NAMALWA (cell line): Measurements from ENCODE around the gene HYLS1.

Source experiments
- DNase-seq: peaks from one replicate; pipeline ENCODE4 v3.0.0-alpha.2; 2015; ENCODE audit warnings: low spot score

HYLS1 gene

DNA sequence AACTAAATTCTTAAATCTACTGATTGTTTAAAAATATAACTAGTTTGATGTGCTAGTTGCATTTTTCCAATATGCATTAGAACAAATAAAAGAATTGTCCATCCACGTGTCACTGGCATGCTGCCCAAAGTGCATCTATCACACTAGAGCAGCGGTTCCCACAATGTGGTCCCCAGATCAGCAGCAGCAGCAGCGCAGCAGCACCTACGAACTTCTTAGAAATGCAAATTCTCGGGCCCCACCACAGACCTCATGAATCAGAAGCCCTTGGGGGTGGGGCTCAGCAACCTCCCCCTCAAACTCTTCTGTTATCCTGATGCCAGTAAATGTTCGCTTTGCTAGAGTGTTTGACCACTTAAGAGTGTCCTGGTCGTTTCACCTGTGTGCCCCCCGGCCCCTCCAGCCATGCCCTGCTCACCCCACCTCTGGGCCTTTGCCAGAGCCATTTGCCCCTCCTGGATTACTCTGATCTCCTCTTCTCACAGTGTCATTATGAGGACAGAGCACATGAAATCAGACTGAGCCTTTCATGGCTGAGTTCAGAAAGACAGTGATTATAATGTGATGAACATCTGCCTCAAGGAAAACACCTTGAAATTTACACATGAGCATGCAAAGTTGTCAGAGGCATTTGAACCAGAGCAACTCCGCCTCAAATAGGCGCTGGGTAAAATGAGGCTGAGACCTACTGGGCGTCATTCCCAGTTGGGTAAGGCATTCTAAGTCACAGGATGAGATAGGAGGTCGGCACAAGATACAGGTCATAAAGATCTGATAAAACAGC, 45.8 kb downstream of the HYLS1 start:
- no peak for DNase-seq

DNA sequence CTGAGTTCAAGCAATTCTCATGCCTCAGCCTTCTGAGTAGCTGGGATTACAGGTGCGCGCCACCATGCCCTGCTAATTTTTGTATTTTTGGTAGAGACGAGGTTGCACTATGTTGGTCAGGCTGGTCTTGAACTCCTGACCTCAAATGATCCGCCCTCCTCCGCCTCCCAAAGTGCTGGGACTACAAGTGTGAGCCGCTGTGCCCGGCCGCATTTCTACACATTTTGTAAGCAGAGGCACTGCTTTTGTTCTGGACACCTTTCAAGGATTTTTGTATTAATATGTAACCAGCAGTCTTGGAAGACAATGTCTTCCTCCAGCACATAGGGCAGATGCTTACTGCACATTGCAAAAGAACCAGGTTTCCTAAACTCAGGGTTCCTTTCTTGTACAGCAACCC, 47.0 kb downstream of the HYLS1 start:
- DNase-seq: no peak

DNA sequence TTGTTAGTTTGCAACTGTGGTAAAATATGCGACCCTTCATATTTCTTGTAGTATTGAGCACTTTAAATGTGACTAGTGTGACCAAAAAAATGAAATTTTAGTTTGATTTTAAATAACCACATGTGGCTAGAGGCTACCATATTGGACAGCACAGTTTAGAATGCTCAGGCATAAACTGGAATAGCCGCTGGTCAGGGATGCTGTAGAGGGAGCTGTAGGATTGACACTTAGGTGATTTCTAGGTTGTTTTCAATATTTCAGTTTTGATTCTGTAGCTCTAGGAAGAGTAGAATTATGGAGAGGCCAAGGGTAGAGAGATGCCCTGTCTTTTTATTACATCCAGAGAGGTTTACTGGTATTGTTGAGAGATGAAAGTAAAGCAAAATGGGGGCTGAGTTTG, 47.6 kb downstream of the HYLS1 start:
- DNase-seq: no peak

DNA sequence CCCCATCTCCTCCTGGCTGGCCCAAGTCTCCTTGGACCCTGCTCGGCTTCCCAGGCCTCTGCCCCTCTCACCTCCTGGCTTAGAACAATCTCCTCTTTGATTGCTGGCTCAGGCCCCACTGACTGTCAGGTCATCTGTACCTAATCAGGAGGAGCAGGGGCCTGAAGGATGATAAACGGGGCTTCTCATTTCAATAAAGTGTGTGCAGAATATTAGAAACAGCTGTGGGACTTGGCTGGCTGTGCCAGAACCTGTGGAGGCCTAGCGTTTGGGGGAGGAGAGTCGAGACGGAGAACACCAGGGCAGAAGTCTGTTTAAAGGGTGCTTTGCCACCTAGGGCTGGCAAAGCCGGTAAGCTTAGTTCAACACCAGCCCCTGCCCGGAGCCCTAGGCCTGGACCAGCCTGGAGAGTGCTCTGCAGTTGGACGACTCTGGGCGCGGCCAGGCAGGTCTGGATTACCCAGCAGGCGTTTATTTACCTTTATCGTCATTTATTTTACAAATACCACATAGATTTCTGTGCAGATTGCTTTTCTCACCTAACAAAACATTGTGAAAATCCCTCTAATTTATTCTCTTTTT, 48.2 kb downstream of the HYLS1 start:
- DNase-seq: no peak

DNA sequence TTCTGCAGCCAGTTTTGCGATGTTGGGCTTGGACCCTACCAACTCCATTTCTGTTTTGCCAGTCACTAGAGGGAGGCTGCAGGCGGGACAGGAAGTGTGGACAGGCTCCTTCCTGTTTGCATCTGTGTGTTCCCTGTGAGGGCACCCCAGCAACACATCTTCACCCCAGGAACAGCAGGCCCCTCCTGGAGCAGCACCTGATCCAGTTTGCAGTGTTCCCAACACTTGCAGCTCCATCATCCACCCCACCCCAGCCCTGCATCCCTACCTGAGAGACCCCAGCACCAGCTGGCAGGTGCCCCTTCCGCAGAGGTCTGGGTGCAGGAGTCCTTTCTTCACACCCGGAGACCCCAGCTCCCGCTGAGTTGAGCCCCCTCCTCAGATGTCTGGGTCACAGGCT, 51.0 kb downstream of the HYLS1 start:
- DNase-seq: no peak

- DNase-seq: no peak
Observed at GRCh38 chr11:125939081-125939521, 51.6 kb downstream of the HYLS1 start.

DNA sequence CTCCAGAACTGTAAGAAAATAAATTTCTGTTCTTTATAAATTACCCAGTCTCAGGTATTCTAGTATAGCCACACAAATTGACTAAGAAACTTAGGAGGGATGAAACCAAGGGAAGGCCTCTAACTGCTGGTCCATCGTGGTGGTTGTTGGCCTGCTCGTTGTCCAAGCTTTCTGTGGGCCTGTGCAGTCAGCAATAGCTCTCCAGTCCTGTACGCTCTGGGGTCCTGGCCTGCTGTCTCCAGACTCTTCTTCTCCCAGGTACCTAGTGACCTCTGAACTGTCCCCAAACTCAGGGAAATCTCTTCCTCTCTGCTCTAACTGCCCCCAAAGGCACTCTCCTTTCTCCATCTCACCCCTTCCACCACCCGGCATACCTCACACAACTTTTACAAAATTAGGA, 52.7 kb downstream of the HYLS1 start:
- no peak for DNase-seq

- DNase-seq: no peak
Observed at GRCh38 chr11:125941267-125941618, 53.8 kb downstream of the HYLS1 start.

GRCh38 chr11:125941619-125942611, 54.4 kb downstream of the HYLS1 start:
- peak; percentile 51 for DNase-seq

DNA sequence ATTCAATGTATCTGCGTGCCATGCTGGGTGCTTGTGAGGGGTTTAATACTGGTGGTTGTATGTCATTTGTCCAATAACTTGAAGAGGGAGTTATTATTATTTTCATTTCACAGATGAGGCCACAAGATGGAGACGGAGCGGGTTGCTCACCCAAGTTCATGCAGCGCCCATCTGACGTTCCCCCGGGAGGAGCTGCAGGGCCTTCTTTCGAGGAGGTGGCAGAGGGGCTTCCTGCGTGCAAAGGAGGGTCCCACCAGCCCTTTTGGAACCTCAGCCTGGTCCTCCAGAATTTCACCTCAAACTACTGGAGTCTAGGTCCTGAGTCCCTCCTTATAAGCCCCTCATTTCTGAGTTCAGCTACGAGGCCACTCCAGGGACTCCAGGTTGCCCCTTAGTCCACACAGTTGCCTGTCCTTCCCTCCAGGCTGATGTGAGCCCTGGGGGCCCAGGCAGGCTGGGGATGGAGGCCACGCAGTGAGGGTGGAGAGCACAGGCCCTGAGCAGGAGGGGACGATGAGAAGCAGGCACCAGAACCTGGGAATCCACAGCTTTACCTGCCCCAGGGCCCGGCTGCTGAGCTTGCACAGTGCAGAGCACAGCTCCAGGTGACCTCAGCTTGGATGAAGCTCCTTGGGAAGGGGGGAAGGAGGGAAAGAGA, 55.4 kb downstream of the HYLS1 start:
- DNase-seq: no peak

DNA sequence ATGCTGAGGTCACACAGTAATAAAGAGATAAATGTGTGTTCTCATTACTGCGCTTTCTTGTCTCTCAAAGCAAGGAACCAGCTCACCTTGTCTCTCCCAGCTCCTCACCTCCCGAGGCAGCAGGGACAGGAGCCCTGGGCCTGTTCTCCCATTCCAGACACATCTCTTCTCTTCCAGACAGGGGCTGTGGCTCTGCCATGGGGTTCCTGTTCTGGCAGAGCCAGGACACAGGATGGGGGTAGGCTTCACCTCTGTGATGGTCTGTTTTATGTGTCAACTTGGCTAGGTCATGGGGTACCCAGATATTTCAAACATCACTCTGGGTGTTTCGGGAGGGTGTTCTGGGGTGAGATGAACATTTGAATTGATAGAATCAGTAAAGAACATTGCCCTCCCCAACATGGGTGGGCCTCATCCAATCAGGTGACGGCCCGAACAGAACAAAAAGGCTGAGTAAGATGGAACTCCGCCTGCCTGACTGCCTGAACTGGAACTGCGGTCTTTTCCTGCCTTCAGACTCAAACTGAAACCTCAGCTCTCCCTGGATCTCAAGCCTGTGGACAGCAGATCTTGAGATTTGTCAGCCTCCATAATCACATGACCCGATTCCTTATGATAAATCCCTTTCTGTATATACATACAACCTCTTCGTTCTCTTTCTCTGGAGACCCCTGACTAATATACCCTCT, 56.3 kb downstream of the HYLS1 start:
- no peak for DNase-seq

DNA sequence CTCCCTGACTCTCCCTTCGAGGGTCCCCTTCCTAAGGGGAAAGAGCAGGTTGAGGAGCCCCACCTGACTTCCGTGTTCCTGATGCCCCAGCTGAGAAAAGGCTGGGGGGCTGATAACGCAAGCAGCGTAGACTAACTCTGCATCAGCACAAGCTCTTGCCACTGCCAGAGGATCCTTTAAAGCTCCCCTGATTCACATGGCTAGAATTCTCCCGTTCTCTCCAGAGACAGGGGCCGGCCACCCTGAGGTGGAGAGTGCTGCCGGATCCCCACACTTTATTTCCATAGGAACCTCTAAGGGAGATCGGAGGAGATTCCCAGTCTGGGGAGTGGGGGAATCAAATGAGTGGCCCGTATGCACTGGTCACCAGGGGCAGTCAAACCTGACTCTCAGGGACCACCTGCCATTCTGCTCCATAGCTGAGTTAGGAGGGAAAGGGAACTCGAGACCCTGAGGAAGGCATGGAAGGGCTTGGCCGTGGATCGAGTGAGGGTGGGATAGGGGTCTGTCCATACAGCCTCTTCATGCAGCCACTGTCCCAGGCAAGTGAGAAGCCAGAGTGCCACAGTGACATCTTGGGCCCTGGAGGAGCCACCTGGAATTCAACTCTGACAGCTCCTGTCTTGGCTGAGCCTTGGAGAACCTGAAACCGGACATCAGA, 57.0 kb downstream of the HYLS1 start:
- no peak for DNase-seq

DNA sequence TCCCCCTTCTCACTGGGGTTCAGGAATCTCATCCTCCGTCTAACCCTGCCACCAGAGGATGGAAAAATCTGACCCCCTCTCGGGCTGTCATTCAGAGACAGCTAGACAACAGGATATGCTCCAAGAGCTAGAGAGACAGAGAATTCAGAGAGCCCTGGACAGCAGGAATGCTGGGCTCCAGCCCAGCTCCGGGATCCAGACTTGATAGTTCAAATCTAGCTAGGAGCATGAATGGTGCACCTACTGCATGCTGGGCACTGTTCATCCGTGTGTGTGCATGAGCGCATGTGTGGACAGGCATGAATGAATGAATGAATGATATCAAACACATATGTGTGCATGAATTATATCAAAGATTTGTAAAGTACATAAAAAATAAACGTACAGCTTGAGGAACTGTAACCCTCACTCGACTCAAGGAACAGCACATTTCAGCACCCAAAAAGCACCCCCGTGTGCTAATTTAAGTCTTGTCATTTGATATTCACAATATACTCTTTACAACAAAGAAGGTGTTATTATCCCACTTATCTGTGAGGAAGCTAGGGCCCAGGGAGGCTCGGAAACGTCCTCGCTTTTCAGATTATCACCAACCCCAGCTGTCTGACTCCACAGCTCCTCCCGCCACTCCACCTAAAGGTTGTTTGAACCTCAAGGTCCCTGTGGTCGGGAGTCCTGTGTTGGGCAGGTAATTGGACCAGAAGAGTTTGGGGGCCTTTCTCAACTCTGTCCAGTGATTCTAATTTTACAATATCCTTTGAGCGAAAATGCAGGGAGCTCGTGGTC, 57.7 kb downstream of the HYLS1 start:
- no peak for DNase-seq

DNA sequence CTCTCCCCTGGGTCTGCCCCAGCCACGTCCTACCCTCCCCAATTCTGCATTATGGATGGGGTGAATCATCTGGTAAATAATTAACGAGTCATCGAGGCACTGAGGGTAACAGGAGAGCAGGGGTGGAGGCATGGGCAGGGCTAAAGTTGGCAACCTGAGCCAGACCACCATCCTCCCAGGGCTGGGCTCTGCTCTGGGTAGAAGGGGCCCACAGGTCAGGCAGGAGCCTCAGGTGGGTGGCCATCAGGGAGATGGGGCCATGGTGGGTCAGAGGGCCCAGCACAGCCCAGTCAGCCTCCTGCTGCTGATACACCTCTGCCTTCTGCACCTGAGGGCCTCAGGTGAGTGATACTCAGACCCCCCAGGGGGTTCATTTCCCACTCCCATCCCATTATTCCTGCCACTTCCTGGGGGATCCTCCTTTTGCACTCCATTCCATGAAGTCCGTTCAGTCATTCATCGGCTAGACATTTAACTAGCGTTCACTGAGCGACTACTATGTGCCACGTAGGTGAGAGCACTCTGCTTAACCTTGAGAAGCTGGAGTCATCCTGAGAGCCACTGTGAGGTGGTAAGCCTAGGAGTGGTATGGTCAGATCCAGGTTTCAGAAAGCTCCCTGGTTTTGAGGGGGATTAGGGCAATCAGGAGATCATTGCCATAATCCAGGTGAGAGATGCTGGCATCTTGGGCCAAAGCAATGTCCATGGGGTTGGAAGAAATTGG, 58.5 kb downstream of the HYLS1 start, which contains the start of gene VSIG10L2:
Gene VSIG10L2 (plus strand): TSS at position 248 of the 724 bp plus-strand sequence. CDS start 12 bp downstream, at position 260.
- DNase-seq: no peak

DNA sequence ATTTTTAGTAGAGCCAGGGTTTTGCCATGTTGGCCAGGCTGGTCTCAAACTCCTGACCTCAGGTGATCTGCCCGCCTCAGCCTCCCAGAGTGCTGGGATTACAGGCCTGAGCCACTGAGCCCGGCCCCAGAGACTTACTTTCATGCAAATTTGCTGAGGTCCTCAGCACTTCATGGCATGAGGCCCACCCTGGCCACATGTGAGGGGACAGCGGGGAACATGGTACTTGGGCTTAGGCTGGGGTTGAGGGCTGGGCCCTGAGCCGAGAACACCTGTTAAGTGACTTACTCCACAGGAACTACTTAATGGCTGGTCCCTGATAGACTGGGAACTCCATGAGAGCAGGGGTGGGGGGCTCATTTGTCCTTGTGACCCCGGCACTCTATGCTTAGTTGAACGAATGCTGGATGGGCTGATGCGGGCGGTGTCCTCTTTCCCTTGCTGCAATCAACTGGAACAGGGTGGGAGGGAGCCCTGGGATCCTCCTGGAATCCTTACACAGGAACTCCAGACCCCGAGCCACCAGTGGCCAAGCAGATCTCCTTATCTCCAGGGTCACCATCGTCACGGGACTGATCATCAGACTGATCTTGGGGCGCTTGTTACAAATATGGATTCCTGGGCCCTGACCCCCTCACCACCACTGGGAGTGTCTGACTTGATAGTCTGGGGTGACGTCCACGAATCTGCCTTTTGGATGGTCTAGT, 59.4 kb downstream of the HYLS1 start:
- no peak for DNase-seq

DNA sequence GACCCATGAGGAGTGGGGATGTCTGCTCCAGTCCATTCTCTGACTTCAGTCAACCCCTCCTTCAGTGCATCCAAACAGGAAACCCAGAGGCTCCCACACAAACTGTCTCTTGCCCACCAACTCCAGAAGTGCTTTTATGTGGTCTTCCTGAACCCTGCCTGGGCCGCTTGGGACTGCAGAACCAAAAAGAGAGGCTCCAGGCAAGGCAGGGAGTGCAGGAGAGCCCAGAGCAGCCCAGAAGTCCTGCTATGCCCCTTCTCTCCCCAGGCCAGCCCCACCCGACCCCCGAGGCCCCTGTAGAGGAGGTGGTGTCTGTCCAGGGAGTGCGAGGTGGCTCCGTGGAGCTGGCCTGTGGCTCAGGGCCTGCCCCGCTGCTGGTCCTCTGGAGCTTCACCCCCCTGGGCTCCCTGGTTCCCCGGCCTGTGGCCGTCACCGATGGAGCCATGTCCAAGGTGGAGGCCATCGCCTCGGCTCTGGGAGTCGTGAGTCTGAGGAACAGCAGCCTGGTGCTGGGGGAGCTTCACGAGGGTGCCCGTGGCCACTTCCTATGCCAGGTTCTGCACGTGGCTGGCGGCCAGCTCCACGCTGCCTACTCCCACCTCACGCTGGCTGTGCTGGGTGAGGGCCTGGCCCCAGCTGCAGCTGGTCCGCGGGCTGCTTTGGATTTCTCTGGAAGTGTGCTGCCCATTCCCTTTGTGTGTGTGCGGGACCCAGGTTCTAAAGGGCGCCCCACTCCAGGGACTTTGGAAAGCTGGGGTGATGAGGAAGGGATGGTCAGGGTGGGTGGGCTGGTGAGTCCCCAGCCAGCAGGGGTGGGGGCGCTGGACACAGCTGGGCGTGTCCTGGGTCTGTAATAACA, 60.2 kb downstream of the HYLS1 start:
- no peak for DNase-seq

DNA sequence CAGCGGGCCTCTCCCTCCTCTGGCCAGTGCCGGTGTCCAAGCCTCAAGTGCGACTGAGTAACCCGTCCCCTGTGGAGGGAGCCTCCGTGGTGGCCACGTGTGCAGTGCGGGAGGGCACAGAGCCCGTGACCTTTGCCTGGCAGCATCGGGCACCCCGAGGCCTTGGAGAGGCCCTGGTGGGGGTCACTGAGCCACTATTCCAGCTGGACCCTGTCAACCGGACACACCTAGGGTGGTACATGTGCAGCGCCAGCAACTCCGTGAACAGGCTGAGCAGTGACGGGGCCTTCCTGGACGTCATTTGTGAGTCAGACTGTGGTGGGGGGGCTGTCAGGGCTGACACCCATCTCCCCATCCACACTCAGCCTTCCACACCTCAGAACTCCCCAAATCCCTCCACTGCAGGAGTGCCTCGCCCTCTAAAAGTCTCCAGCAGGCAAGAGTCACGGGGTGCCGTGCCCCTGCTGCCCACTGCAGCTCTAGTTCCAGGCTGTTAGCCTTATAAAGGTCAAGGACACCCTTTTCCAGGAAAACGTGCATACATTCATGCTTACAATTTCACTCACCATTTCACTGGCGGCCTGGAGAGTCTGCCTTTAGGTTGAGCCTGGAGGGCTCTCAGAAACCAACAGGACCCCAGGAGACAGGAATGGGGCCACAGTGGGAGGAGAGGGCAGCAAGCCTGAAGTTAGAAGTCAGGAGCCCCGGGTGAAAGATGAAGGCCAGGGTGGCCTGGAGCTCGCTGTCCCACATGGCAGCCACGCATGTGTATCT, 61.0 kb downstream of the HYLS1 start:
- no peak for DNase-seq
